Measurements from ENCODE around the gene NMNAT2.
"Not testable (repeated sequence)": the region's sequence is repeated elsewhere in the genome, so short reads cannot be mapped to it uniquely, and the experiment has no call there.

NMNAT2 gene

DNA sequence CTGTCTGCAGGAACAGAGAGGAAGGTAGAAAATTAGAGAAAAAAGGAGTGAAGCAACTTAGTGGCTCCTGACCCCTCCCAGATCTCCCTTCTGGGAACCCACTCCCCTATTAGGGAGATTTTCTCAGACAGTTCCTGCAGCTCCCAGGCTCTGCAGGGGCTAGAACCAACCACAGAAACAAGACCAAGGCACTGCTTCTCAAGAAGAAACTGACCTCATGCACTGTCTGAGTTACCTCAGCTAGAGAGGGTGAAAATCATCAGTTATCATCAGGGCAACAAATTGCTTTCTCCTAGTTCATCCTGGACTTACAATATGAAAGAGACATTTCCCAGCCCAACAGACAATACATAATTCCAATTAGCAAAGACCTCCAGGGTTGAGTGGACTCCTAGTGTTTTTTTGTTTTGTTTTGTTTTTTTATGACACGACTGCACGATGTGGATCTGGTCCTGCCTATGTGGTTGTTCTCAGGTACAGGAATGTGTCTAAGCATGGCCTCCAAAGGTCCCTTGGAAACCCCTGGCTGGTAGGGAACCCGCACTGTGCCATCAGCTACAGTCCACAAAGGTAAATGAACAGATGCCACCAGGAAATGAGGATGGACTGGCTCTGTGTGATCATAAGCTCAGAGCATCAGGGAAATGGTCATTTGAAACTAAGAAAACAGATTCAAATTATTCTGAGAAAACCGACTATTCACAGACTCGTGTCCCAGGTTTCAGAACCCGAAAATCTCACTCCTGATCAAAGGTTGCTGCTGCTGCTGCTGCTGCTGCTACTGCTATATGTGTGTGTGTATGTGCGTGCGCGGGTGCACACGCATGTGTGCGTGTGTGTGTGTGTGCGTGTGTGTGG lies 166.8 kb downstream of the NMNAT2 start:
- DNase-seq: no peak

DNA sequence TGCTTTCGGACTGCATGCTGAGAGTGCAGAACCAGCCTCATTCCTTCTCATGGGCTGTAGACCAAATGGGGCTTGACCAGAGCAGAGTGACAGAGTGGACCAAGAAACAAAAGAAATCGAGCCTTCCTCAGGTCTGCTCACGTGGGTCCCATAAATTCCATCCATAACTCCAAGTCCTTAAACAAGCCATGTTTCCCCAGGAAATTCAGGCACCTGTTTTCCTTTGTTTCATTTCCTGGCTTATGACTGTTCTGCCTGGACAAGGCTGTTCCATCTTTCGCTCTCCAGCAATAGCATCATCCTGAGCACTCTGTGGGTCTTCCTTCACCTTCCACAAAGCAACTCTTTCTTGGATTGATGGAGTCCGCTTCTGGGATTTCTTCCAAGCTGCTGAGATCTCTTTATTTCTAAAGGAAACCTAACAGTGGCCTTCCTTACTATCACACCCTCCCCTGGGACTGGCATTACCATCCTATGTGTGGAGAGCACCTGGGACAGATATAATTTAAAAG lies 168.2 kb downstream of the NMNAT2 start:
- DNase-seq: no peak

DNA sequence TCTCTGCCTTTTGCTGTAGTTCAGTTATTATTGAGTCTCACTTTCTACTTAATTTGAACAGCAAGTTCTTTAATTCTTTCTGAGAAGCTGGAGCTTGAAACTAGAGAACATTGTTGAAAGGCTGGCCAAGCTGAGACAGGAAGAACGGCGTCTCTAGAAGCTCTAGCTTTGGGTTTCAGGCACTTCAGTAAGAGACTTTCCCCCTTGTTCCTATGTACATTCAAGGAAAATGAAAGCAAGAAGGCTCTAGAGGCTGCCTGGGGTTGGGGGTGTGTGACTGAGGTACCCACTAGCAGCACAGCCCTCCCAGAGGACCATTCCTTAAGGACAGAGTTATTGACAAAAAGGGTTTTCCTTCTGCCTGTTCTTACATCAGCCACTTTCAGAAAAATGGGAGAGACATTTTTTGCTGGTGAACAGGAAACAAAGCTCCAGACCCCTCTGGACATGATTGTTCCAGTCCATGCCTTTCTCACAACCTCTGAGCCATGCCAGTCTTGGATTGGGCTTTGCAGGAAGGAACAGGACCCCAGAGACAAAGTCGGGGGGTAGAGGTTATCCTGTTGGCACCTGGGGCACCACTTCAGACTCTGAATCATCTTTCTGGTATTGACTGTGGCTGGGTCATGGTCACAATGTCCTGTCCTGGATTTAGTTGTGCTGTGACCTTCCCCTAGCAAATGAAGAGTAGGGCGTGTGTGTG lies 169.0 kb downstream of the NMNAT2 start:
- no peak for DNase-seq

DNA sequence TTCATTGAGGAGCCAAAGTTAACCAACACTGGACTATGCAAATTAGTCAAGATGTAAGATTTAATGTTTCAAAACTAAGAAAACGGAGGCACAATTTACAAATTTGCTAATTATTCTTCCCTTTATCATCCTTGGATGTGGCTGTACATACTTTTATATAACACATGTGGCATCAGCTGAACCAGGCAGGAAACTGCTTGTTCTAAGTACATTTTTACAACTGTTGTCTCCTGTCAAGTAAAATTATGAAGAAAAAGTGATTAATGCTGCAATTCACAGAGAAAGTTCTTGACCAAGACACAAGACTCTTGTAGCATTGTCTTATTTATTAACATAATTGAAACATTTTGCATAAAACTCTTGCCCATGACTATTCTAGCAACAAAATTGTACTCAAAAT lies 170.2 kb downstream of the NMNAT2 start:
- DNase-seq: no peak

DNA sequence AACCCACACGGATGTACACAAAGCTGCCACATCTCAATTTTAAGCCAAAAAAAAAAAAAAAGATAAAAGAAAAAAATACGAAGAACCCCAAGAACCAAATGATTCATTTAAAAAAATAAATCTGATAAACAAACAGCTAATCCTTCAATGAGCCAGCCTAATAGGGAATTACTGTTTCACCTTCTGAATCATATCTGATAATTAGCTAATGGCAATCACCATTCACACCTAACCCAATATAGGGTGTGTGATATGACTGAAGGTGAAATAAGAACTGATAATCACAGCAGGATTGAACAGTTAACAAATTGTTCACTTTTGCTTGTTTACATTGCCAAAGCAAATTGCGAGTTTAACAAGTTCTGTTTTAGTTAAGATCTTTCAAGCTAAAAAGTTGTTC lies 170.7 kb downstream of the NMNAT2 start:
- DNase-seq: no peak

DNA sequence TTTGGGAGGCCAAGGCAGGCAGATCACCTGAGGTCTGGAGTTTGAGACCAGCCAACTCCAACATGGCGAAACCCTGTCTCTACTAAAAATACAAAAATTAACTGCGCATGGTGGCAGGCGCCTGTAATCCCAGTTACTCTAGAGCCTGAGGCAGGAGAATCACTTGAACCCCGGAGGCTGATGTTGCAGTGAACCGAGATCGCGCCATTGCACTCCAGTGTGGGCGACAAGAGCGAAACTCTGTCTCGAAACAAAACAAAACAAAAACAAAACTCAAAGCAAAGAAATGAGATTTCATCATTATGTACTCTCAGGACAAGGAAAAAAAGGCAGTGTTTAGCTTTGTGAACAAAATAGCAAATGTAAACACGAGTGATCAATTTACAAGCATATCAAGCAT lies 171.1 kb downstream of the NMNAT2 start:
- DNase-seq: no peak

DNA sequence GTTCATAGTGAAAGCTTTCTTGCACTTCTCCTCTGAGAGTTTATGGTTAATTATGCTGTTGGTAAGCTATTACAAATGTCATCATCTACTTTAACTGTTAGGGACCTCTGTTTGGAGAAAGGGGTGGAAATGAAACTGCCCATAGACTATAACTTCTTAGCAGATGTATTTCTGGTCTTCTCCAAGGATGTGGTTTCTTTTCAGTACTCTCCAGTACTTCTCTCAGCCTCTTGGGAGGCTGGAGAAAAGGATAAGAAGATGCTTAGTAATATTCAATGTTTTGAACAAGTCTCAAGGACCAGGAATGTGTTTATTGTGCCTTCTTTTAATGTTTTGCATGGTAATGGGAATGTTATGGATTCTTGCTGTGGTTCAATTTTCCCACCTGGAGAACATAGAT lies 171.7 kb downstream of the NMNAT2 start:
- DNase-seq: no peak

DNA sequence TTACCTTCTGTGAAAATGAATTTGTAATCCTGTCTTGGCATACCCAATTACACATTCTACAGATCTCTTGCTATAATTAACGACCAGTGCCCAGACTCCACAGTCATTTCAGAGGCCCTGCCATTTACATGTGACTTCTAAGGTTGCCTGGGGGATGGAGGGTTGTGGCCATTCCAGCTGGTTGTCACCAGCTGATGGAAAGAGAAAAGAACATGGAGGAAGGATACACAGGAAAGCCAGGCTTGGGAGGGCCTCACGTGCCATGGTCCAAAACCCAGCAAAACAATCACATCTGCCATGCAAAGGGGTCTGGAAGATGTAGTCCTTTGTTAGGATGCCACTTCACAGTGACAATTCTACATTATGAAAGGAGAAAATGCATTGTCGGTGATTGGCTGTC lies 172.8 kb downstream of the NMNAT2 start:
- no peak for DNase-seq

DNA sequence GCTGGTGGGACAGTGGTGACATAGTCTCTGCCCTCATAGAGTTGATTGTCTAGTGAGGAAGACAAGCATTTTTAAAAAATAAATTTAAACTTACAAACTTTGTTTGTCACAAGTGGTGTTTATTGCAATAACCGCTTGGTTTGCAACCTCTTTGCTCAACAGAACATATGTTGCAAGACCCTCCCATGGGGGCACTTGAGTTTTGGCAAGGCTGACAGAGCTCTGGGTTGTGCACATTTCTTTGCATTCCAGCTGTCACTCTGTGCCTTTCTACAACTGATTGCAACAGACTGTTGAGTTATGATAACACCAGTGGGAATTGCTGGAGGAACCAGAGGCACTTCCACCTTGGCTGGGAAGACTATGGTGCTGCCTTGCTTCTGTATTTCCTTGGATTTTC lies 173.7 kb downstream of the NMNAT2 start:
- no peak for DNase-seq

DNA sequence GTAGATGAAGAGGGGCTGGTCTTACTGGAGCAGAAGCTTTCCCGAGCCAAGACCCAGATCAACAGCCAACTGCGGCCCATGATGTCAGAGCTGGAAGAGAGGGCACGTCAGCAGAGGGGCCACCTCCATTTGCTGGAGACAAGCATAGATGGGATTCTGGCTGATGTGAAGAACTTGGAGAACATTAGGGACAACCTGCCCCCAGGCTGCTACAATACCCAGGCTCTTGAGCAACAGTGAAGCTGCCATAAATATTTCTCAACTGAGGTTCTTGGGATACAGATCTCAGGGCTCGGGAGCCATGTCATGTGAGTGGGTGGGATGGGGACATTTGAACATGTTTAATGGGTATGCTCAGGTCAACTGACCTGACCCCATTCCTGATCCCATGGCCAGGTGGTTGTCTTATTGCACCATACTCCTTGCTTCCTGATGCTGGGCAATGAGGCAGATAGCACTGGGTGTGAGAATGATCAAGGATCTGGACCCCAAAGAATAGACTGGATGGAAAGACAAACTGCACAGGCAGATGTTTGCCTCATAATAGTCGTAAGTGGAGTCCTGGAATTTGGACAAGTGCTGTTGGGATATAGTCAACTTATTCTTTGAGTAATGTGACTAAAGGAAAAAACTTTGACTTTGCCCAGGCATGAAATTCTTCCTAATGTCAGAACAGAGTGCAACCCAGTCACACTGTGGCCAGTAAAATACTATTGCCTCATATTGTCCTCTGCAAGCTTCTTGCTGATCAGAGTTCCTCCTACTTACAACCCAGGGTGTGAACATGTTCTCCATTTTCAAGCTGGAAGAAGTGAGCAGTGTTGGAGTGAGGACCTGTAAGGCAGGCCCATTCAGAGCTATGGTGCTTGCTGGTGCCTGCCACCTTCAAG lies 174.8 kb downstream of the NMNAT2 start:
- DNase-seq: no peak

DNA sequence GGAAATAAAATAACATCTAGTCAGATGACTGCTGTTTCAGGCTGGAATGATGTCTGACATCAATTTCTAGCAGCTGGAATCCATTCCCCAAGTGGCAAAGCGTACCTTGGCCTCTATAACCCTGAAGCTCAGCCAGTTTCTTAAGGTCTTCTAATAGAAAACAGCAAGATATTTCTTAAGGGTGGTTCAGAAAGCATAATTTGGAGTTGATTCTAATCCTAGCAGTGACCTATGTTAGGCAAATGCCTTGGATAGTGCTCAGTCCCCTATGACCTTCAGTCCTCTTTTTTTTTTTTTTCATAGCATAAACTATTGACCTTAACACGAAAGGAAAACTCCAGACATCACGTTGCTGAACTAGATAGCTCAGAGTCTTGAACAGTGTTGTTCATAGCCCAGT lies 175.6 kb downstream of the NMNAT2 start:
- DNase-seq: no peak

DNA sequence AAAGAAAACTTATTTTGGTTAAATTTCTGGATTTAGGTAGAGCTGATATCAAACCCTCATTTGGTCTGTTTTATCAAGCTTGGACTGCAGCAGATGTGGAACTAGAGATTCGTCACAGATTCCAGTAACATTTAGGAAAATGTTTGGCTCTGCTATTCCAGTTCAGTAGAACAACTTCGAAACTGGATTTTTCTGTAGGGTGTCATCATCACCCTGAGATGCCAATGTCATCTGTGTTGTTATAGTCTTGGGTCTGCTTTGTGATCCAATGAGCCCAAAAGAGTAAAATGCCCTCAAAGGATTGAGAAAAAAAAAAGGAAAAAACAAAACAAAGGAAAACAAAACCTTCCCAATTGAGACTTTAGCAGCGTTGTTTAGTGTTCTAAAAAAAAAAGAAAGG lies 176.7 kb downstream of the NMNAT2 start:
- no peak for DNase-seq

DNA sequence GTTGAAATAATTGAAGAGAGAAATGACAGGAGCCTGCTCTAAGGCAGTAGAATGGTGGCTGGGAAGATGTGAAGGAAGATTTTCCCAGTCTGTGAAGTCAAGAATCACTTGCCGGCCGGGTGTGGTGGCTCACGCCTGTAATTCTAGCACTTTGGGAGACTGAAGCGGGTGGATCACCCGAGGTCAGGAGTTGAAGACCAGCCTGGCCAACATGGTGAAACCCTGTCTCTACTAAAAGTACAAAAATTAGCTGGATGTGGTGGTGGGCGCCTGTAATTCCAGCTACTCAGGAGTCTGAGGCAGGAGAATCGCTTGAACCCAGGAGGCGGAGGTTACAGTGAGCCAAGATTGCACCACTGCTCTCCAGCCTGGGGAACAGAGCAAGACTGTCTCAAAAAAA lies 177.3 kb downstream of the NMNAT2 start:
- not testable (repeated sequence) for DNase-seq

DNA sequence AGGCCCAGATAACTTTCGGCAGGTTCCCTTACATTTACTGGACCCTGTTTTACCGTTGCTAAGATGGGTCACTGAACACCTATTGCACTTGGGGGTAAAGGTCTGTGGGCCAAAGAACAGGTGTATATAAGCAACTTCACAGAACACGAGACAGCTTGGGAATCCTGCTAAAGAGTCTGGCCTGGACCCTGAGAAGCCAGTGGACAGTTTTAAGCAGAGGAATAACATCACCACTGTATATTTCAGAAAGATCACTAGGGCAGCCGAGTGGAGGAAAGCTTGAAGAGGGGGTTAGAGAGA lies 177.7 kb downstream of the NMNAT2 start:
- DNase-seq: no peak

DNA sequence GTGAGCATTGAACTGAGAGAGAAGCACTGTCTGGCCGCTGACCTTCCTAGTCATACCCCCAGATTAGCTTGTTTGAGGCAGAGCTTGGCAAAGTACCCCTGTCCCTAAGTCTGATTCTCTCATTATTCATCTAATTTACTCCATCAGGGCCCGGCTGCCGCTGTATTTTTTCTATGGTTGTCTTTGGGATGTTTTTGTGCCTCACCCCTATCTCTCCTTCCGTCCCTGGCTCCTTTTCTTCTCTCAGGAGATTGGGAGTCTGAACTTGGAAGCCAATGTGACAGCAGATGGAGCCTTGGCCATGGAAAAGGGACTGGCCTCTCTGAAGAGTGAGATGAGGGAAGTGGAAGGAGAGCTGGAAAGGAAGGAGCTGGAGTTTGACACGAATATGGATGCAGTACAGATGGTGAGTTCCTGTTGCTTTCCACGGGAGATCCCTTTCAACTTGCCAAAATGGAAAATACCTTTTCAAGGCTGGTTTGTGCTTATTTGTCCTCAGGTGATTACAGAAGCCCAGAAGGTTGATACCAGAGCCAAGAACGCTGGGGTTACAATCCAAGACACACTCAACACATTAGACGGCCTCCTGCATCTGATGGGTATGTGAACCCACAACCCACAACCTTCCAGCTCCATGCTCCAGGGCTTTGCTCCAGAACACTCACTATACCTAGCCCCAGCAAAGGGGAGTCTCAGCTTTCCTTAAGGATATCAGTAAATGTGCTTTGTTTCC lies 178.2 kb downstream of the NMNAT2 start:
- no peak for DNase-seq

DNA sequence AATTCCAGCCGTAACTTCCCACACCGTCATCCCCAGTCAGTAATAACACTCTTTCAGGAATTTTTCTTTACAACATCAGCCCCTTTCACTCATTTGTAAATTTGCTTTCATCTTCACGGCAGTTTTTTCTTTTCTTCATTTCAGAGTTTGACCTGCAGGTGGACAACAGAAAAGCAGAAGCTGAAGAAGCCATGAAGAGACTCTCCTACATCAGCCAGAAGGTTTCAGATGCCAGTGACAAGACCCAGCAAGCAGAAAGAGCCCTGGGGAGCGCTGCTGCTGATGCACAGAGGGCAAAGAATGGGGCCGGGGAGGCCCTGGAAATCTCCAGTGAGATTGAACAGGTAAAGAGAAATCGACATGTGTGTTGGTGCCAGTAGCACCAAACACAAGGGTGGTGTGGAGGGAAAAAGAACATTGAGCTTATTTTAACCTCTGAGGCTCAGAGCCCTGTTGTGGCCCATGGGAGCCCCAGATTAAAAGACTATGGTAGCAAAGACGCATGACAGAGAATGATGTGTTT lies 178.9 kb downstream of the NMNAT2 start:
- DNase-seq: no peak

DNA sequence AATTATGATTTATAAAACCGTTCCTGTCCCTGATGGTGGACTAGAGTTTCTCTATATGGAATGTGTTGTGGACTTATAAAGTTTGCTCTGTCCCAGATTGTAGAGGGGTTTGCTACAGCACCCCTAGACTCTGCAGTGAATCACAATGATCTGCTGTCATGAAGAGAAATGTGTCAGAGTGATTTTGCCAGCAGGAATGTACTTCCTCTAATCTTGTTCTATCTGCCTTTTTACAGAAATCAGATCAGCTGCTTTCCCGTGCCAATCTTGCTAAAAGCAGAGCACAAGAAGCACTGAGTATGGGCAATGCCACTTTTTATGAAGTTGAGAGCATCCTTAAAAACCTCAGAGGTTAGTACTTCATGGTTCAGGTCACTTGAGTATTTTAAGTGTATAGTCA lies 180.1 kb downstream of the NMNAT2 start:
- DNase-seq: no peak

DNA sequence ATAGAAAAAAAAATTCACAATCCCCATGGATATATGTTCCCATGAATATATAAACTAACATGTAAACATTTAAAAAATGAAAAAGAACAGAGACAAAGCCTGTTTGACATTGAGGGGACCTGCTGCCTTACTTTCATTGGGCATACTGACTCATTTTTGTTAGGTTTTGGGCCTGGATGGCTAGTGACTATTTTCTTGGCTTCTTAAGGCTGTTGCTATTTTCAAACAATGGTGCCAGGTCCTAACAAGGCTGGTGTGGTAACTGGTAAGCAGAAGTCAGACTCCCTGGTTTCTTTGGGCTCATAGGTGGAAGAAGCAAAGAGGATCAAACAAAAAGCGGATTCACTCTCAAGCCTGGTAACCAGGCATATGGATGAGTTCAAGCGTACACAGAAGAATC lies 181.1 kb downstream of the NMNAT2 start:
- no peak for DNase-seq

DNA sequence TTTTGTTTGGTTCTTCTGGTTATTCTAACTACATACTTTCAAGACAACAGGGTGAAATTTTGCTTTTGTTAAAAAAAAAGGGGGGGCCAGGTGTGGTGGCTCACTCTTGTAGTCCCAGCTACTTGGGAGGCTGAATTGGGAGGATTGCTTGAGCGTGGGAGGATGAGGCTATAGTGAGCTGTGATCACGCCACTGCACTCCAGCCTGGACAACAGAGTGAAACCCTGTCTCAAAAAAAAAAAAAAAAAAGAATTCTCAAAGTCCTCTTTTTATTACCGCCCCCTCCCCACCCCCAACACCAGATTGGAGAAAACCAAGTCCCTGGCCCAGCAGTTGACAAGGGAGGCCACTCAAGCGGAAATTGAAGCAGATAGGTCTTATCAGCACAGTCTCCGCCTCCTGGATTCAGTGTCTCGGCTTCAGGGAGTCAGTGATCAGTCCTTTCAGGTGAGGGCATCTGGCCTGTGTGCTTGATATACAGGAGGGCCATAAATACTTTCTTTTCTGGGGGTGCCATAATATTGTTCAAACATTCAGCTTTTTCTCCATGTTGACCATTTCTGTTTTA lies 181.9 kb downstream of the NMNAT2 start:
- DNase-seq: no peak

DNA sequence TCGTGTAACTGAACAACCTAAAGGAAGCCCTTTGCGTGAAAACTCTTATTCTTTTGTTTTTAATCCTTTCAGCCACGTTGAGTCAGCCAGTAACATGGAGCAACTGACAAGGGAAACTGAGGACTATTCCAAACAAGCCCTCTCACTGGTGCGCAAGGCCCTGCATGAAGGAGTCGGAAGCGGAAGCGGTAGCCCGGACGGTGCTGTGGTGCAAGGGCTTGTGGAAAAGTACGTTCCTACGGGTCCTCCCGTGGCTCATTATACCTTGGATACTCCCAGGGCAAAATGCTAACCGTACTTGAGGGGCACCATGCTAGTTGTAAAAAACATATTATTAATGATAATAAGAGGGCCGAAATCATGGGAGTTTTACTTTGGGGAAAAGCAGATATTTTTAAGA lies 182.7 kb downstream of the NMNAT2 start:
- no peak for DNase-seq

DNA sequence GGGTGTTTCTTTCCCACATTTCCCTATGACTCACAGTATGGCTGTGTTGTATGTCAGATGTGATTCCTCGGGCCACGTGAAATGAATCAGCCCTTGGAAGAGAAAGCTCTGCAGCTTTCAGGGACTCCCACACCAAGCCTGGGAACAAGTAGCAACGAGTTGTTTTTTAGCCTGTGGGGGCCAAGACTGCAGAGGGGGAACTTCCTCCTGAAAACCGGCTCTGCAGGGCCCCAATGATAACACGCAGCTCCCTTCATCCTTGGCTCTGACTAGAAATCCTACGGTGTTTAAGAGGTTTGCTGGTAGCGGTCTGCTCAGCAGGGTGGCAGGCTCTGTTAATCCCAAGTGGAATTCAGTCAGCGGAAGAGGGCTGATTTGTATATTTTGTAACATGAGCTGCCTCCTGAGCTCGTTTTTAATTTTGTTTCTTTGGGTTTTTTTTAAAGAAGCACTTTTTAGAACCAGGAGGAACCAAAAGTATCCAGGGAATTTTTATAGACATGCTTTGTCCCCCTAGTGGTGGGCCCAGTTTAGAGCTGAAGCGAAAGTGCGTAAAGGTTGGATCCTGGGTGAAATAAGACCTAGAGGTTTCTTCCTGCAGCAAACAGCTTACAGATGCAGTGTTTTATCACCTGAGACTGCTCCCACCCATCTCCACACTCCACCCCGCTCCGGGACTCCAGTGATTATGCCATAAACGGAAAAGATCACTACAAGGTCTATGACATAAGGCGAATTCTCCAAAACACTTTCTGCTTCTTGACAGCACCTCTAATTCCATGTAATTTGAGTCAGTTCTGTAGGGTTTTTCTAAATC lies 183.3 kb downstream of the NMNAT2 start:
- no peak for DNase-seq
